Tibial nerve (tissue), 4 donors: Measurements from ENCODE around the gene TBC1D14. TPM values are rescaled to one million over a fixed set of nuclear protein-coding genes. Genes with fewer than 3 reads are reported as not detected.

ENCODE experiments used
- DNase-seq, 2 donors: peaks; one replicate each; pipeline ENCODE4 v3.0.0-alpha.2; 2019; ENCODE audit warnings: low spot score in 2 of 2
- H3K27ac ChIP-seq, 4 donors: fragments of 200-600 bp; sonication (generic) in 3 of 4; one replicate each; pipeline ENCODE4 v1.5.1; 2017 to 2019; ENCODE audit warnings: mild to moderate bottlenecking in 1 of 4
- H3K27me3 ChIP-seq, 2 donors: fragments of 200-600 bp; sonication (generic) in 1 of 2; one replicate each; pipeline versions ENCODE4 v1.5.1 to v1.6.0; 2017 to 2019
- H3K36me3 ChIP-seq, 3 donors: fragments of 200-600 bp; sonication (generic); one replicate each; pipeline ENCODE4 v1.5.1; 2018 to 2019
- H3K4me1 ChIP-seq, 4 donors: fragments of 200-600 bp; sonication (generic) in 3 of 4; one replicate each; pipeline ENCODE4 v1.5.1; 2017 to 2019
- H3K4me3 ChIP-seq, 4 donors: fragments of 200-600 bp; sonication (generic) in 3 of 4; one replicate each; pipeline ENCODE4 v1.5.1; 2017 to 2019; ENCODE audit warnings: mild to moderate bottlenecking in 1 of 4, moderate library complexity in 1 of 4
- H3K9me3 ChIP-seq, 4 donors: fragments of 200-600 bp; sonication (generic) in 3 of 4; one replicate each; pipeline ENCODE4 v1.5.1; 2017 to 2019
- EP300 ChIP-seq, 2 donors: sonication (generic); formaldehyde crosslinking; IDR thresholded peaks; one replicate each; pipeline ENCODE4 v1.6.1; 2017; ENCODE audit warnings: antibody characterized with exemption in 2 of 2, mild to moderate bottlenecking in 1 of 2
- POLR2A ChIP-seq, 2 donors: fragments of 450-650 bp; IDR thresholded peaks; one replicate each; pipeline ENCODE4 v1.6.1; 2017; ENCODE audit warnings: antibody characterized with exemption in 2 of 2, mild to moderate bottlenecking in 2 of 2, moderate library complexity in 2 of 2
- WGBS, 2 donors: methylation state at CpG; one replicate each; pipeline ENCODE4 v1.1.5; 2018; 5-methylcytosine and 5-hydroxymethylcytosine counted together
- total RNA-seq, 4 donors: library from RNA; depleted of rRNA; stranded (reverse); fragments of >200 nt; gene quantifications; one replicate each; pipeline ENCODE4 v1.1.0, GENCODE V29; 2016
- TF ChIP-seq, protein P1 (sequence below), 5 experiments: fragments of 200-600 bp in 3 of 5; fragments of 450-650 bp in 2 of 5; sonication (generic) in 3 of 5; IDR thresholded peaks; one replicate each; pipeline ENCODE4 v1.5.1; 2016 to 2019; ENCODE audit warnings: antibody characterized with exemption in 5 of 5, mild to moderate bottlenecking in 3 of 5, moderate library complexity in 2 of 5

TBC1D14 gene
- total RNA-seq, 4 donors from 2014 or later: 46.9 to 65.7 (median 51.3) TPM

GRCh38 chr4:7067452-7068278 is 158.0 kb downstream of the TBC1D14 start, which contains the start of gene GRPEL1:
Gene GRPEL1, minus strand, starts transcription at chr4:7068064. Its CDS starts 32 bp downstream, at chr4:7068032.
- TF ChIP-seq, protein P1, sequence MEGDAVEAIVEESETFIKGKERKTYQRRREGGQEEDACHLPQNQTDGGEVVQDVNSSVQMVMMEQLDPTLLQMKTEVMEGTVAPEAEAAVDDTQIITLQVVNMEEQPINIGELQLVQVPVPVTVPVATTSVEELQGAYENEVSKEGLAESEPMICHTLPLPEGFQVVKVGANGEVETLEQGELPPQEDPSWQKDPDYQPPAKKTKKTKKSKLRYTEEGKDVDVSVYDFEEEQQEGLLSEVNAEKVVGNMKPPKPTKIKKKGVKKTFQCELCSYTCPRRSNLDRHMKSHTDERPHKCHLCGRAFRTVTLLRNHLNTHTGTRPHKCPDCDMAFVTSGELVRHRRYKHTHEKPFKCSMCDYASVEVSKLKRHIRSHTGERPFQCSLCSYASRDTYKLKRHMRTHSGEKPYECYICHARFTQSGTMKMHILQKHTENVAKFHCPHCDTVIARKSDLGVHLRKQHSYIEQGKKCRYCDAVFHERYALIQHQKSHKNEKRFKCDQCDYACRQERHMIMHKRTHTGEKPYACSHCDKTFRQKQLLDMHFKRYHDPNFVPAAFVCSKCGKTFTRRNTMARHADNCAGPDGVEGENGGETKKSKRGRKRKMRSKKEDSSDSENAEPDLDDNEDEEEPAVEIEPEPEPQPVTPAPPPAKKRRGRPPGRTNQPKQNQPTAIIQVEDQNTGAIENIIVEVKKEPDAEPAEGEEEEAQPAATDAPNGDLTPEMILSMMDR (IDR thresholded peaks at IDR 0.05): peak in 1 of 5 experiments; percentile 10
- TF ChIP-seq POLR2A (IDR thresholded peaks at IDR 0.05) (peak; percentile 88 to 95), EP300 (IDR thresholded peaks at IDR 0.05) (peak in 1 of 2 donors; percentile 99)
- H3K27ac ChIP-seq: peak within 1 kb of the TSS; percentile 69 to 93 (median 90)
- H3K9me3 ChIP-seq: no peaks in the 10 kb centered on the region
- no peaks in the 10 kb centered on the region for H3K27me3 ChIP-seq
- DNase-seq: peak; percentile 100
- H3K36me3 ChIP-seq: peaks cover 4 to 17% (median 9%) of the 10 kb centered on the region in 3 donors
- H3K4me1 ChIP-seq: peaks cover 0 to 45% (median 17%) of the 10 kb centered on the region in 4 donors
- WGBS, 2 donors: 0% methylated on average over 16 to 38 of the region's 81 CpGs
- peak within 1 kb of the TSS; percentile 81 to 87 (median 84) for H3K4me3 ChIP-seq

- Histone ChIP-seq H3K27me3 (no peaks in the 10 kb centered on the region), H3K9me3 (no peaks in the 10 kb centered on the region), H3K4me3 (peak overlapping the region; percentile 56 to 87 (median 84)), H3K36me3 (peaks cover 0 to 10% (median 5%) of the 10 kb centered on the region in 3 donors), H3K4me1 (peaks cover 0 to 45% (median 17%) of the 10 kb centered on the region in 4 donors), H3K27ac (peak overlapping the region; percentile 57 to 93 (median 90))
- DNase-seq: no peak
- WGBS, 2 donors: 1% methylated on average over 13 to 41 of the region's 50 CpGs
- TF ChIP-seq POLR2A (IDR thresholded peaks at IDR 0.05) (peak in 1 of 2 donors; percentile 59), EP300 (IDR thresholded peaks at IDR 0.05) (peak; percentile 45 to 74)
- TF ChIP-seq, protein P1 (IDR thresholded peaks at IDR 0.05): no peak
Observed at GRCh38 chr4:7068279-7068842, 158.7 kb downstream of the TBC1D14 start.

- H3K36me3 ChIP-seq: peaks cover 0 to 5% (median 0%) of the 10 kb centered on the region in 3 donors
- TF ChIP-seq, protein P1 (IDR thresholded peaks at IDR 0.05): no peak
- TF ChIP-seq POLR2A (IDR thresholded peaks at IDR 0.05): no peak
- no peak for TF ChIP-seq EP300 (IDR thresholded peaks at IDR 0.05)
- no peaks in the 10 kb centered on the region for H3K27me3 ChIP-seq
- WGBS, 2 donors: 19 to 21% methylated on average over 20 of the region's 20 CpGs
- DNase-seq: no peak
- peak overlapping the region; percentile 56 to 87 (median 84) for H3K4me3 ChIP-seq
- peak overlapping the region in 3 of 4 donors; percentile 87 to 93 (median 93) for H3K27ac ChIP-seq
- H3K4me1 ChIP-seq: peaks cover 0 to 45% (median 17%) of the 10 kb centered on the region in 4 donors
- H3K9me3 ChIP-seq: no peaks in the 10 kb centered on the region
Observed at GRCh38 chr4:7068883-7069282, 159.3 kb downstream of the TBC1D14 start.

DNA sequence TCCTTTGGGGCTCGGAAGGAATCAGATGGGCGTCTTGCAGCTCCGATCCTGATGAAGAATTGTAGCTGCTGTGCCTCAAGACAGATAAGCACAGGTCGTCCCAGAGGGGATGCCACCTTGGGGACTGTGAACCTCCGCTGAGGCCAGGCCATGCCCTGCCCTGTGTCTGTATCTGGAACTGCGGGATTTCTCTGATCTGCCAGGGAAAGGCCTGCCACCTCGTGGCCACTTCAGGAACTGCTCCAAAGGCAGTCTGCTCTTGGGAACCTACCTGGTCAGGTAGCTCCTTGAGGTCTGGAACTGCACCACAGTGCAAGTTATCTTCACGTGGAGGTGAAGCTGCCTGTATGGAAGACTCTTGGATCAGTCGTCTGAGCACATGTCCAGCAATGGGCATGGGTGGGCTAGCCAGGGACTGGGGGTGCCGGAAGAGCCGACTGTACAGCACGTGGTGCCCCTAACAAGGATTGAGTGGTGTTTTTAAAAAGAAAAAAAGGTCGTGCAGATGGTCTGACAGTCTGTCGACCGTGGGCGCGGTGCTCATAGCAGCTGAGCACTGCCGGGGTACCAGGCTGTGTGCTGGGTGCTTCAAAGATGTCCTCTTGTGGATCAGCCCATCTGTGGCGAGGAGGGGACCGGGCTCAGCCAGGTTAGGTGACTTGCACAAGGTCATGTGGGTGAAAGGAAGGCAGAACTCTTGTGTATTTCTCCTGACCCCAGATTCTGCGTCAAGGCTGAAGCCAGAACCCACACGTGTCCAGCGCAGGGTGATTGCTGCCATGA is 161.3 kb downstream of the TBC1D14 start:
- WGBS, 2 donors: 45 to 46% methylated on average over 18 to 23 of the region's 23 CpGs
- no peak overlapping the region for H3K27ac ChIP-seq
- H3K27me3 ChIP-seq: no peaks in the 10 kb centered on the region
- no peaks in the 10 kb centered on the region for H3K36me3 ChIP-seq
- peak; percentile 69 to 84 for DNase-seq
- peaks cover 0 to 38% (median 17%) of the 10 kb centered on the region in 4 donors for H3K4me1 ChIP-seq
- H3K4me3 ChIP-seq: no peak overlapping the region
- TF ChIP-seq POLR2A (IDR thresholded peaks at IDR 0.05) (no peak), EP300 (IDR thresholded peaks at IDR 0.05) (peak in 1 of 2 donors; percentile 52)
- TF ChIP-seq, protein P1 (IDR thresholded peaks at IDR 0.05): peak; percentile 96 to 98 (median 97)
- H3K9me3 ChIP-seq: no peaks in the 10 kb centered on the region
